Measurements from ENCODE around the gene MAN1B1. TPM values are rescaled to one million over a fixed set of nuclear protein-coding genes. Genes with fewer than 3 reads are reported as not detected.
A peak's percentile ranks its signal among the peaks of the same experiment; 100 is the strongest.

The MAN1B1 gene
- total RNA-seq, 1 experiment from 2014 or later, result 50.9 TPM

DNA sequence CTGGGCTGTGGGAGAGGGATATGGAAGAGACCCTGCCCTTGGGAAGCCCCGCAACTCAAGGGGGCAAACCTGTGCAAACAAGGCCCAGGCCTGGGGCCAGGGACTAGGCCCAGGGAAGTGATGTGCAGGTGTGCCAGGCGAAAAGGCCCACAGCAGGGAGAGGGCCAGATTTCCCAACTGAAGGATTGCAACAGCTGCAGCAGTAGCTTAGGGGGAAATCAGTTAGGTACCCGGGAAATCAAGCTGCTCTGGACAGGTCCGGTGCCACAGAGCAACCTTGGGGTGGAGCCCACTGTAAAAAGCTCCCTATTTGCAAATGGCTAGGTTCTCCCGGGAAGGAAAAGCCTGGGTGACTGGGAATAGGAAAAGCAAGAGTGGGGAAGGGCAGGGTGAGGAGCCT, 62.6 kb downstream of the MAN1B1 start:
- Histone ChIP-seq H3K9me3 (ENCODE audit: control insufficient read depth in 1 of 2, insufficient read depth in 1 of 2, low read depth in 1 of 2, low read length in 2 of 2) (no peaks in the 10 kb centered on the region; a peak in 1 of 4 replicates), H3K4me3 (replicated peaks in 1 of 2; ENCODE audit: low read depth in 1 of 2, low read length in 2 of 2) (no peak overlapping the region), H2AFZ (ENCODE audit: low read depth, low read length, poor library complexity, severe bottlenecking) (no peak overlapping the region), H3K4me2 (ENCODE audit: low read length) (peak overlapping the region; percentile 63), H4K20me1 (ENCODE audit: insufficient read depth) (no peaks in the 10 kb centered on the region), H3K79me2 (ENCODE audit: insufficient read depth, low read length) (no peaks in the 10 kb centered on the region), H3K4me1 (ENCODE audit: control insufficient read depth in 1 of 2, insufficient read depth in 2 of 2, low read length in 2 of 2) (peaks cover 12 to 22% of the 10 kb centered on the region in 2 experiments), H3K27ac (ENCODE audit: low read depth, low read length) (peak overlapping the region; percentile 47; the same call in 1 of the 2 replicates), H3K9me2 (ENCODE audit: insufficient read depth) (no peaks in the 10 kb centered on the region), H3K9ac (ENCODE audit: low read length) (peak overlapping the region; percentile 50), H3K36me3 (ENCODE audit: control insufficient read depth in 1 of 2, insufficient read depth in 2 of 2, low read length in 2 of 2) (no peaks in the 10 kb centered on the region), H3K27me3 (ENCODE audit: insufficient read depth, low read length) (no peaks in the 10 kb centered on the region)
- DNase-seq (ENCODE audit: low read depth, low spot score) (no peak), ATAC-seq (no peak)
- no peak for TF ChIP-seq POLR2A (IDR thresholded peaks at IDR 0.05; ENCODE audit: borderline replicate concordance, extremely low read depth, insufficient read depth, insufficient read length)
- TF ChIP-seq YY1 (IDR thresholded peaks at IDR 0.05; ENCODE audit: extremely low read depth, insufficient replicate concordance, low read depth, low read length), result no peak
- no peak for TF ChIP-seq SRF (IDR thresholded peaks at IDR 0.05; ENCODE audit: low read depth)
- TF ChIP-seq POLR2AphosphoS5 (IDR thresholded peaks at IDR 0.05; ENCODE audit: low read depth, low read length), result no peak
- no peak for TF ChIP-seq ZFX (IDR thresholded peaks at IDR 0.05)
- TF ChIP-seq CBX3 (IDR thresholded peaks at IDR 0.05; ENCODE audit: low read depth), result no peak
- no peak for TF ChIP-seq RAD21 (IDR thresholded peaks at IDR 0.05; ENCODE audit: low read depth)
- TF ChIP-seq, protein P1, sequence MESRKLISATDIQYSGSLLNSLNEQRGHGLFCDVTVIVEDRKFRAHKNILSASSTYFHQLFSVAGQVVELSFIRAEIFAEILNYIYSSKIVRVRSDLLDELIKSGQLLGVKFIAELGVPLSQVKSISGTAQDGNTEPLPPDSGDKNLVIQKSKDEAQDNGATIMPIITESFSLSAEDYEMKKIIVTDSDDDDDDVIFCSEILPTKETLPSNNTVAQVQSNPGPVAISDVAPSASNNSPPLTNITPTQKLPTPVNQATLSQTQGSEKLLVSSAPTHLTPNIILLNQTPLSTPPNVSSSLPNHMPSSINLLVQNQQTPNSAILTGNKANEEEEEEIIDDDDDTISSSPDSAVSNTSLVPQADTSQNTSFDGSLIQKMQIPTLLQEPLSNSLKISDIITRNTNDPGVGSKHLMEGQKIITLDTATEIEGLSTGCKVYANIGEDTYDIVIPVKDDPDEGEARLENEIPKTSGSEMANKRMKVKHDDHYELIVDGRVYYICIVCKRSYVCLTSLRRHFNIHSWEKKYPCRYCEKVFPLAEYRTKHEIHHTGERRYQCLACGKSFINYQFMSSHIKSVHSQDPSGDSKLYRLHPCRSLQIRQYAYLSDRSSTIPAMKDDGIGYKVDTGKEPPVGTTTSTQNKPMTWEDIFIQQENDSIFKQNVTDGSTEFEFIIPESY (IDR thresholded peaks at IDR 0.05; ENCODE audit: extremely low read depth, insufficient replicate concordance, low read length), result no peak
- no peak for TF ChIP-seq CEBPB (IDR thresholded peaks at IDR 0.05; ENCODE audit: low read depth)
- TF ChIP-seq ATF3 (IDR thresholded peaks at IDR 0.05), result no peak
- TF ChIP-seq MAX (IDR thresholded peaks at IDR 0.05), result no peak
- no peak for TF ChIP-seq EGR1 (IDR thresholded peaks at IDR 0.05; ENCODE audit: low read depth)
- TF ChIP-seq JUND (IDR thresholded peaks at IDR 0.05), result no peak
- no peak for TF ChIP-seq CTCF (IDR thresholded peaks at IDR 0.05 in 2 of 3, conservative IDR thresholded peaks at IDR 0.05 in 1 of 3; ENCODE audit: borderline replicate concordance in 1 of 3, insufficient read depth in 1 of 3, low read depth in 2 of 3, low read length in 2 of 3)
- no peak for TF ChIP-seq SIN3A (IDR thresholded peaks at IDR 0.05; ENCODE audit: low read depth)
- no peak for TF ChIP-seq ELF1 (IDR thresholded peaks at IDR 0.05; ENCODE audit: borderline replicate concordance, low read depth)
- no peak for TF ChIP-seq EZH2phosphoT487 (IDR thresholded peaks at IDR 0.05; ENCODE audit: borderline replicate concordance)
- intact Hi-C loops (cut with micrococcal nuclease), result no loop called here
- no TSS peak for BruUV-seq (replicated peaks)
- RAD21 ChIA-PET (ENCODE audit: low non-redundant PET in 1 of 2, low total read pairs in 2 of 2, uncharacterized antibody in 2 of 2, unreplicated experiment in 2 of 2), result no interaction called here
- POLR2A ChIA-PET, result interaction anchor here (2.2 to 3.1 kb wide), 2 partner anchors 14 to 91 kb away, joined by 16 to 19 read pairs; partner anchors contain the start of gene TUBB4B
- CTCF ChIA-PET, result interaction anchor here (2.2 to 2.7 kb wide), 2 partner anchors 40 to 78 kb away, joined by 8 to 13 read pairs; partner anchors contain the start of genes ANAPC2, RNF224 and SSNA1

Measured in HCT116 (cell line).